Cardiac muscle cell (in vitro differentiated cells and primary cell): ENCODE measurements around the gene AEN. TPM values are rescaled to one million over a fixed set of nuclear protein-coding genes. Genes with fewer than 3 reads are reported as not detected.

Experiments
- DNase-seq, 2 donors: peaks; one replicate each; pipeline versions ENCODE4 v3.0.0 to v3.0.0-alpha.2; 2010 to 2017; ENCODE audit warnings: low read depth in 1 of 2, low spot score in 1 of 2
- H3K27ac ChIP-seq: fragments of 200-600 bp; sonication (generic); 2 replicates; pipeline ENCODE4 v1.5.1; 2016
- H3K27me3 ChIP-seq: fragments of 200-600 bp; sonication (generic); 2 replicates; pipeline ENCODE4 v1.6.0; 2016; ENCODE audit warnings: control low read depth
- H3K36me3 ChIP-seq: fragments of 200-600 bp; sonication (generic); 2 replicates; pipeline ENCODE4 v1.5.1; 2016; ENCODE audit warnings: control low read depth
- H3K4me1 ChIP-seq: fragments of 200-600 bp; sonication (generic); 2 replicates; pipeline ENCODE4 v1.8.1; 2017; ENCODE audit warnings: low read depth, mild to moderate bottlenecking, mixed run types
- H3K4me3 ChIP-seq: fragments of 200-600 bp; sonication (generic); 2 replicates; pipeline ENCODE4 v1.5.1; 2016; ENCODE audit warnings: mild to moderate bottlenecking
- H3K9me3 ChIP-seq: fragments of 200-600 bp; sonication (generic); 2 replicates; pipeline ENCODE4 v1.5.1; 2017; ENCODE audit warnings: low read depth, mild to moderate bottlenecking, control low read depth
- CTCF ChIP-seq: IDR thresholded peaks from 2 replicates; pipeline ENCODE4 v1.5.1; 2012; ENCODE audit warnings: low read depth, mild to moderate bottlenecking, low read length
- polyA plus RNA-seq: library from polyadenylated mRNA; unstranded; fragments of >200 nt; fragmentation: Nextera tagmentation; extraction: Ambion mirVana; gene quantifications from 2 replicates; pipeline ENCODE4 v1.2.1, GENCODE V29; 2016
- total RNA-seq: library from RNA; depleted of rRNA; stranded (reverse); fragments of >200 nt; gene quantifications from 2 replicates; pipeline ENCODE4 v1.2.3, GENCODE V29; 2016

Gene AEN
- total and polyA plus RNA-seq, 2 experiments from 2014 or later, result 20.9 to 53.6 TPM

- H3K36me3 ChIP-seq, result no peaks in the 10 kb centered on the region
- no peak for TF ChIP-seq CTCF
- no peaks in the 10 kb centered on the region for H3K9me3 ChIP-seq
- H3K4me3 ChIP-seq, result no peak overlapping the region
- H3K27ac ChIP-seq, result no peak overlapping the region
- no peaks in the 10 kb centered on the region for H3K27me3 ChIP-seq
- no peaks in the 10 kb centered on the region for H3K4me1 ChIP-seq
- DNase-seq, result no peak
Measured at GRCh38 chr15:88636050-88636449, 14.9 kb downstream of the AEN start.

DNA sequence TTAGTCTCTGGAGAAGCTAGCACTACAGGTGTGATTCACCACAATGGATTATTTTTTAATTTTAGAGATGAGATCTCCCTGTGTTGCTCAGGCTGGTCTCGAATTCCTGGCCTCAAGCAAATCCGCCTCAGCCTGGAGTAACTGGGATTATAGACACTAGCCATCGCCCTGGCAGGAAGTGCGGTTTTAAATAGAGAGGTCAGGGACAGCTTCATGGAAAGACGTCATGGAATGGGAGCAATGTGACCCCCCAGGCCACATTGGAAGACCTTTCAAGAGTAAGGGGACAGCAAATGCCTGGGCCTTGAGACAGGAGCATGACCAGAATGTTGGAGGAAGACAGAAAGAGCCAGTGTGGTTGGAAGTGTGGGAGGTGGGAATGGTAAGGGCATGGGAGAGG, 15.5 kb downstream of the AEN start:
- H3K27ac ChIP-seq, result no peak overlapping the region
- TF ChIP-seq CTCF, result no peak
- no peaks in the 10 kb centered on the region for H3K4me1 ChIP-seq
- no peak for DNase-seq
- H3K9me3 ChIP-seq, result no peaks in the 10 kb centered on the region
- no peaks in the 10 kb centered on the region for H3K27me3 ChIP-seq
- H3K4me3 ChIP-seq, result no peak overlapping the region
- no peaks in the 10 kb centered on the region for H3K36me3 ChIP-seq

- no peaks in the 10 kb centered on the region for H3K27me3 ChIP-seq
- H3K27ac ChIP-seq, result no peak overlapping the region
- no peak for TF ChIP-seq CTCF
- H3K36me3 ChIP-seq, result no peaks in the 10 kb centered on the region
- H3K4me1 ChIP-seq, result no peaks in the 10 kb centered on the region
- H3K4me3 ChIP-seq, result no peak overlapping the region
- H3K9me3 ChIP-seq, result no peaks in the 10 kb centered on the region
- no peak for DNase-seq
Measured at GRCh38 chr15:88637436-88637835, 16.3 kb downstream of the AEN start.

DNA sequence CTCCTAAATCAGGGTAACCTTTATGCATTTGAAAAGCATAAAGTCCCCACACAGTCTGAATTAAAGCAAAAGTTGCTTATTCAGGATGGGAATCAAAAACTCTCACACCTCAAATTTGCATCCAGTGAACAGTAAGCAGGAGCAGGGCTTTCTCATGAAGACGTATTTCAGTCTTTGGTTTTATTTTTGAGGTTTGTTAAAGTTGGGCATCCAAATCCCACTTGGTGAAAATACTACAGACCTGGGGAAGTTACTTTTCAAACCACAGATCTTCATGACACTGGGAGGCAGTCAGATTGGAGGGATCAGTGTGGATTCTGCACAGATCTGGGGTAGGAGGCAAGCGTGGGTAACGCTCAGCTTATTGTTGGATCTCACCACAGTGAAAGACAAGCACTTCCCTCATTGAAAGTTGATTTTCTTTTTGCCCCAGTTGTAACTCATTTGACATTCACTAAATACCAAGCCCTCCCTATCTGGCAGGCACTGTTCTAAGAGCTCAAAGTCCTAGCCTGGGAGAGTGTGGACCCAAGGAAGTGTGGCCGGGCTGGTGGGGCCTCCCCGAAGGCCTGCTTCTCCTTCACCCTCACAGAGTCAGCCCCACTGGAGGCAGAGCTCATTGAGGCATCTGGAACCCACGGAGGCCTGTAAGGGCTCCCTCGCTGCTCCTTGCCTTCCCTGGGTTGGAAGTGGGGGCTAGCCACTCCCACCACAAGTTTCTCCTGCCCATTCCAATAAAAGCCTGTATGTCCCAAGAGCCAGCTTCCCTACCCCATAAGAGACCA, 16.9 kb downstream of the AEN start:
- H3K27ac ChIP-seq, result no peak overlapping the region
- H3K4me3 ChIP-seq, result no peak overlapping the region
- DNase-seq, result no peak
- H3K36me3 ChIP-seq, result no peaks in the 10 kb centered on the region
- no peaks in the 10 kb centered on the region for H3K27me3 ChIP-seq
- no peak for TF ChIP-seq CTCF
- no peaks in the 10 kb centered on the region for H3K9me3 ChIP-seq
- H3K4me1 ChIP-seq, result no peaks in the 10 kb centered on the region

DNA sequence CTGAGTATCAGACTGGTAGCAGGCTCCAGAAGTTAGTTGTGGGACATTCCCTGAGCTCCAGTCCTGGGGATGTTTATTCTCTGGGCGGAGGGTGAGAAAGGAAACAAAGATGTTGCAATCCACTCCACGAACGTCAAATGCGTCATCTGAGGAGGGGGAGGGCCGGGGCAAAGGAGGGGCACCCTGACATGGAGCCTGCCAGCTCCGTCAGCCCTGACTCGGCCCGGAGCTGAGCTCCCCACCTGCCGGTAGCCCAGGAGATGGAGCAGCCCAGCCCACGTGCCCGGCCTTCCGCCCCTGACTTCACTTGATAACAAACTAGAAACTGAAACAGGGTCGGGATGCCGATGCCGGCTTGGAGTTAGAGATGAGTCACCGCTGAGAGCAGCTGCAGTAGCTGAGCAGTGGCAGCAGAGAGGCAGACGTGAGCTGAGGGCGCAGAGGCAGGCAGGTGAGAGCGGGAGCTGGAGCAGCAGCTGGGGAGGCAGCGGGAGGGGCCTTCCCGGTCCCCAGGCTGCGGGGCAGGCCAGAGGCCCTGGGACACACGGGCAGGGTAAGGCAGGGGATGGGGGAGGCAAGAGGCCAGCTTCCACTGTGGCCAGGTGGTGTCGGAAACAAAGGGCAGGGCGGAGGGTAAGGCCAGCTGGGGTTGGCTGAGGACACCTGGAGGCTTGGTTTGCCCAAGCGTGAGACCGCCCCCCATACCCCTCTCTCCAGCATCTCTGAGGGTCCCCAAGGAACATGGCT, 17.7 kb downstream of the AEN start, which contains the start of gene ISG20:
Gene ISG20 (plus strand): TSS at position 391 of the 747 bp plus-strand sequence. CDS start 351 bp downstream, at position 742.
- TF ChIP-seq CTCF, result peak; percentile 47
- Histone ChIP-seq H3K27ac (no peak within 1 kb of the TSS), H3K4me3 (no peak within 1 kb of the TSS), H3K4me1 (no peaks in the 10 kb centered on the region), H3K27me3 (no peaks in the 10 kb centered on the region), H3K36me3 (no peaks in the 10 kb centered on the region), H3K9me3 (no peaks in the 10 kb centered on the region)
- peak; percentile 64 to 98 for DNase-seq
